ENCODE data around the gene CDKN3.

- TF ChIP-seq, protein P1, sequence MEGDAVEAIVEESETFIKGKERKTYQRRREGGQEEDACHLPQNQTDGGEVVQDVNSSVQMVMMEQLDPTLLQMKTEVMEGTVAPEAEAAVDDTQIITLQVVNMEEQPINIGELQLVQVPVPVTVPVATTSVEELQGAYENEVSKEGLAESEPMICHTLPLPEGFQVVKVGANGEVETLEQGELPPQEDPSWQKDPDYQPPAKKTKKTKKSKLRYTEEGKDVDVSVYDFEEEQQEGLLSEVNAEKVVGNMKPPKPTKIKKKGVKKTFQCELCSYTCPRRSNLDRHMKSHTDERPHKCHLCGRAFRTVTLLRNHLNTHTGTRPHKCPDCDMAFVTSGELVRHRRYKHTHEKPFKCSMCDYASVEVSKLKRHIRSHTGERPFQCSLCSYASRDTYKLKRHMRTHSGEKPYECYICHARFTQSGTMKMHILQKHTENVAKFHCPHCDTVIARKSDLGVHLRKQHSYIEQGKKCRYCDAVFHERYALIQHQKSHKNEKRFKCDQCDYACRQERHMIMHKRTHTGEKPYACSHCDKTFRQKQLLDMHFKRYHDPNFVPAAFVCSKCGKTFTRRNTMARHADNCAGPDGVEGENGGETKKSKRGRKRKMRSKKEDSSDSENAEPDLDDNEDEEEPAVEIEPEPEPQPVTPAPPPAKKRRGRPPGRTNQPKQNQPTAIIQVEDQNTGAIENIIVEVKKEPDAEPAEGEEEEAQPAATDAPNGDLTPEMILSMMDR (IDR thresholded peaks at IDR 0.05; ENCODE audit: low read depth, low read length, poor library complexity, severe bottlenecking) = no peak
- no peak for TF ChIP-seq EZH2phosphoT487 (IDR thresholded peaks at IDR 0.05; ENCODE audit: borderline replicate concordance, low read length)
These were observed 43.7 kb downstream of the CDKN3 start for GRCh38 chr14:54440476-54440872.

All from DOHH2 (cell line).